Keratinocyte (primary cell): ENCODE data around the gene FBRSL1. TPM values are rescaled to one million over a fixed set of nuclear protein-coding genes. Genes with fewer than 3 reads are reported as not detected.

Experiments
- DNase-seq: peaks from one replicate; pipeline ENCODE4 v3.0.0-alpha.2; 2011; ENCODE audit warnings: low read depth, missing footprints, low spot score
- FAIRE-seq: peaks from 2 replicates; lab custom pipeline; 2011; peaks lifted over from hg19 to GRCh38; lab: Jason Lieb, UNC
- H2AFZ ChIP-seq: 2 replicates; pipeline ENCODE4 v1.6.0; 2012; ENCODE audit warnings: low read length, control low read depth, inconsistent platforms; ENCODE audit not compliant: control insufficient read depth
- H3K27ac ChIP-seq: 2 replicates; pipeline ENCODE4 v1.5.1; 2011; ENCODE audit warnings: low read length; ENCODE audit not compliant: control insufficient read depth, insufficient read depth
- H3K27me3 ChIP-seq: 3 replicates; pipeline ENCODE4 v1.6.0; 2011; ENCODE audit warnings: low read length; ENCODE audit not compliant: control insufficient read depth, insufficient read depth; ENCODE audit errors: extremely low read depth
- H3K36me3 ChIP-seq, 2 experiments: 2 replicates in 1 of 2; 3 replicates in 1 of 2; pipeline ENCODE4 v1.5.1; 2011; ENCODE audit warnings: low read length in 2 of 2, mild to moderate bottlenecking in 1 of 2; ENCODE audit not compliant: control insufficient read depth in 2 of 2, insufficient read depth in 2 of 2; ENCODE audit errors: extremely low read depth in 1 of 2
- H3K4me1 ChIP-seq: 3 replicates; pipeline ENCODE4 v1.5.1; 2011; ENCODE audit warnings: low read length; ENCODE audit not compliant: control insufficient read depth, insufficient read depth; ENCODE audit errors: extremely low read depth
- H3K4me2 ChIP-seq: 3 replicates; pipeline ENCODE4 v1.6.0; 2011; ENCODE audit warnings: low read depth, low read length; ENCODE audit not compliant: control insufficient read depth, insufficient read depth; ENCODE audit errors: extremely low read depth
- H3K4me3 ChIP-seq, 3 experiments: fragments of 200-600 bp in 1 of 3; sonication (generic) in 1 of 3; 2 replicates in 2 of 3; 3 replicates in 1 of 3; pipeline ENCODE4 v1.5.1; 2011 to 2016; ENCODE audit warnings: low read length in 3 of 3, mild to moderate bottlenecking in 3 of 3, control low read depth in 2 of 3, inconsistent platforms in 1 of 3, low read depth in 1 of 3, mixed read lengths in 1 of 3, mixed run types in 1 of 3, moderate library complexity in 1 of 3; ENCODE audit not compliant: control insufficient read depth in 2 of 3, insufficient read depth in 2 of 3; ENCODE audit errors: extremely low read depth in 1 of 3
- H3K79me2 ChIP-seq: 2 replicates; pipeline ENCODE4 v1.6.0; 2012; ENCODE audit warnings: low read length; ENCODE audit not compliant: control insufficient read depth, insufficient read depth
- H3K9ac ChIP-seq: 3 replicates; pipeline ENCODE4 v1.6.0; 2011; ENCODE audit warnings: low read length; ENCODE audit not compliant: control insufficient read depth, insufficient read depth; ENCODE audit errors: extremely low read depth
- H3K9me1 ChIP-seq: 3 replicates; pipeline ENCODE4 v1.6.0; 2011; ENCODE audit warnings: low read length; ENCODE audit not compliant: control insufficient read depth, insufficient read depth; ENCODE audit errors: extremely low read depth
- H3K9me3 ChIP-seq: 2 replicates; pipeline ENCODE4 v1.5.1; 2012; ENCODE audit warnings: low read depth, low read length; ENCODE audit not compliant: control insufficient read depth
- H4K20me1 ChIP-seq: 3 replicates; pipeline ENCODE4 v1.6.0; 2011; ENCODE audit warnings: low read length; ENCODE audit not compliant: control insufficient read depth, insufficient read depth; ENCODE audit errors: extremely low read depth
- EZH2 ChIP-seq: IDR thresholded peaks from one replicate; pipeline ENCODE4 v1.6.1; 2012; ENCODE audit warnings: inconsistent platforms, mild to moderate bottlenecking, low read length, moderate library complexity
- dilution Hi-C: fragments of 300-500 bp; cut with MboI; formaldehyde crosslinking; loops from one replicate; pipeline ENCODE4 v1.7.0; 2020; ENCODE audit warnings: low sequenced_read_pairs; ENCODE audit not compliant: extremely low pct_ligation_motif_present
- polyA plus RNA-seq, 5 experiments: library from polyadenylated mRNA; depleted of rRNA in 3 of 5; stranded (reverse) in 3 of 5; stranded (forward) in 1 of 5; unstranded in 1 of 5; fragments of >200 nt; gene quantifications; 1 replicate in 1 of 5; 2 replicates in 3 of 5; 3 replicates in 1 of 5; pipeline versions ENCODE4 v1.2.1 to v1.2.3, GENCODE V29; 2011 to 2012; ENCODE audit warnings: missing spikeins in 2 of 5, low read depth in 1 of 5, low replicate concordance in 1 of 5
- TF ChIP-seq, protein P1 (sequence below), 3 experiments: IDR thresholded peaks in 1 of 3; conservative IDR thresholded peaks in 1 of 3; optimal IDR thresholded peaks in 1 of 3; 2 replicates in 2 of 3; 3 replicates in 1 of 3; pipeline versions ENCODE3 to v1.5.1; 2011; ENCODE audit warnings: low read length in 3 of 3, mild to moderate bottlenecking in 3 of 3, moderate library complexity in 2 of 3, control low read depth in 1 of 3, inconsistent platforms in 1 of 3; ENCODE audit not compliant: insufficient read depth in 2 of 3; ENCODE audit errors: extremely low read depth in 1 of 3

Gene FBRSL1
- polyA plus RNA-seq, 1 donor (not counting 4 experiments of a cell fraction or from before 2014, with no cell fraction given), result 0.89 TPM

DNA sequence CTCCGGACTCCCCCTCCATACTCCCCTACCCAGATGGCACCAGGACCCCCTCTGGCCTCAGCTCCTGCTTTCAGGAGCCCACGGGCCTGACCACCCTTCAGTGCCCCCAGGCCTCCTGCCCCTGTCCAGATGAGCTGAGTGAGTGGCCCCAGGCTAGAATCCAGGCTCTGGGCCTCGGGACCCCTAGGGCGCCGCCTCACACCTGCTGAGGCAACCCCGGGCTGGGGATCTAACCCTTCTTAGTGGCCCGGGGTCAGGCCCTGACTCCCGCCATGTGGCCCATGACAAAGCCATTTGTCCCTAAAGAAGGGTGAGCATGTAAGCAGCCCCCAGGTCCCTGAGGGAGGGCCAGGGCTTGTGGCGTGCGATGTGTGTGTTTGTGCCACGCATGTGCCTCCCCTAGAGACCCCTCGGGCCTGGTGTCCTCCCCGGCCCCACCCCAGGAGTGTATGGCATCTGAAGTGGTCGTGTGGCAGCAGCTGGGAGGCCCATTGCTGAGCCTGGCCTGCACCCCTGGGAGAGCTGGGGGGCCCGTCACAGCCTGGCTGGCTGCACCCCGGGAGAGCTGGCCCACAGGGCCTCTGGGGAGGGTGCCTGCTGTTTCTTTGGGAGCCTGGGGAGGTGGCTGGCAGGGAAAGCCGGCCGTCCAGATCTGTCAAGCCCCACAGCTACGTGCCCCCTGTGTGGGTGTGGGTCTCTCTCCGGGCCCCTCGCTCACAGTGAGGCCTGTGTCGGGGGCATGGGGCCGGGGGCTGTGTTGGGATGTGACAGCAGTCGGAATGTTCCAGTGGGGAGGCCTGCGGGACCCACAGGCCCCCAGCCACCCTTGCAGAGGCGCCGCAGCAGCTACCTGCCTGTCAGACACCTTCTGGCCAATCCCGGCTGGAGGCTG lies 7.8 kb downstream of the FBRSL1 start:
- H3K36me3 ChIP-seq, result no peaks in the 10 kb centered on the region
- H3K9ac ChIP-seq, result no peak overlapping the region
- H3K4me3 ChIP-seq, result no peak overlapping the region
- dilution Hi-C loops, result no loop called here
- FAIRE-seq (no peak), DNase-seq (no peak)
- H3K9me1 ChIP-seq, result peaks cover 1% of the 10 kb centered on the region
- no peaks in the 10 kb centered on the region for H3K9me3 ChIP-seq
- peaks cover 53% of the 10 kb centered on the region for H4K20me1 ChIP-seq
- H3K79me2 ChIP-seq, result peaks cover 87% of the 10 kb centered on the region
- H3K4me2 ChIP-seq, result no peak overlapping the region
- H3K4me1 ChIP-seq, result peaks cover 16% of the 10 kb centered on the region
- TF ChIP-seq, protein P1, sequence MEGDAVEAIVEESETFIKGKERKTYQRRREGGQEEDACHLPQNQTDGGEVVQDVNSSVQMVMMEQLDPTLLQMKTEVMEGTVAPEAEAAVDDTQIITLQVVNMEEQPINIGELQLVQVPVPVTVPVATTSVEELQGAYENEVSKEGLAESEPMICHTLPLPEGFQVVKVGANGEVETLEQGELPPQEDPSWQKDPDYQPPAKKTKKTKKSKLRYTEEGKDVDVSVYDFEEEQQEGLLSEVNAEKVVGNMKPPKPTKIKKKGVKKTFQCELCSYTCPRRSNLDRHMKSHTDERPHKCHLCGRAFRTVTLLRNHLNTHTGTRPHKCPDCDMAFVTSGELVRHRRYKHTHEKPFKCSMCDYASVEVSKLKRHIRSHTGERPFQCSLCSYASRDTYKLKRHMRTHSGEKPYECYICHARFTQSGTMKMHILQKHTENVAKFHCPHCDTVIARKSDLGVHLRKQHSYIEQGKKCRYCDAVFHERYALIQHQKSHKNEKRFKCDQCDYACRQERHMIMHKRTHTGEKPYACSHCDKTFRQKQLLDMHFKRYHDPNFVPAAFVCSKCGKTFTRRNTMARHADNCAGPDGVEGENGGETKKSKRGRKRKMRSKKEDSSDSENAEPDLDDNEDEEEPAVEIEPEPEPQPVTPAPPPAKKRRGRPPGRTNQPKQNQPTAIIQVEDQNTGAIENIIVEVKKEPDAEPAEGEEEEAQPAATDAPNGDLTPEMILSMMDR (optimal IDR thresholded peaks at IDR 0.05 in 1 of 3, IDR thresholded peaks at IDR 0.05 in 1 of 3, conservative IDR thresholded peaks at IDR 0.05 in 1 of 3; ENCODE audit: extremely low read depth in 1 of 3, insufficient read depth in 2 of 3, low read length in 3 of 3), result no peak
- no peak for TF ChIP-seq EZH2
- no peaks in the 10 kb centered on the region for H3K27me3 ChIP-seq
- no peak overlapping the region for H3K27ac ChIP-seq
- no peak overlapping the region for H2AFZ ChIP-seq

DNA sequence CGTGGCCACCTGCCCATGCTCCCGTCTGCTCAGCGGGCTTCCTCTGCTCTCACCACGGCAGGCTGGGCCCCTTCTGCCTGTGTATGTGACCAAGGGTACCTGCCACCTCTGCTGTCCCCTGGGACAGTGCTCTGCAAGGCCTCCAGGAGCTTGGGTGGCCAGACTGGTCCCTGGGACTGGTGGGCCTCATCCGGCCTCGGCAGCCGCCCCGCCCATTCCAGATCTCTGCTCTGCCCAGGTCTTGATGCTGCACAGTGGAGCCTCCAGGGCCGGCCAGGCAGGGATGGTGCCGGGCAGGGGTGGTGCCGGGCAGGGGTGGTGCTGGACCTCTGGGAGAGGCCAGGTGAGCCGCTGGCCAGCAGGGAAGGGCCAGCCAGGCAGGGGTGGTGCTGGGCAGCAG lies 9.0 kb downstream of the FBRSL1 start:
- no peak for FAIRE-seq
- Histone ChIP-seq H3K36me3 (no peaks in the 10 kb centered on the region), H3K9me1 (no peaks in the 10 kb centered on the region), H3K9ac (no peak overlapping the region), H3K27ac (no peak overlapping the region), H4K20me1 (peaks cover 50% of the 10 kb centered on the region), H3K4me3 (no peak overlapping the region), H3K9me3 (no peaks in the 10 kb centered on the region), H3K4me2 (no peak overlapping the region), H3K27me3 (no peaks in the 10 kb centered on the region), H3K79me2 (peaks cover 81% of the 10 kb centered on the region), H3K4me1 (peaks cover 6% of the 10 kb centered on the region), H2AFZ (no peak overlapping the region)
- dilution Hi-C loops, result no loop called here
- TF ChIP-seq EZH2, result no peak
- TF ChIP-seq, protein P1 (optimal IDR thresholded peaks at IDR 0.05 in 1 of 3, IDR thresholded peaks at IDR 0.05 in 1 of 3, conservative IDR thresholded peaks at IDR 0.05 in 1 of 3; ENCODE audit: extremely low read depth in 1 of 3, insufficient read depth in 2 of 3, low read length in 3 of 3), result no peak
- no peak for DNase-seq
